ACC112 (cell line): Measurements from ENCODE around the gene OPN1MW2.
"Not testable (repeated sequence)": the region's sequence is repeated elsewhere in the genome, so short reads cannot be mapped to it uniquely, and the experiment has no call there.

ENCODE experiments used
- H2AFZ ChIP-seq: fragments of 200-600 bp; sonication (generic); one replicate; pipeline ENCODE4 v1.6.0; 2017; ENCODE audit warnings: antibody characterized with exemption, low read length; ENCODE audit not compliant: unreplicated experiment
- H3K27ac ChIP-seq: fragments of 200-600 bp; sonication (generic); 2 replicates; pipeline ENCODE4 v1.5.1; 2014; ENCODE audit warnings: low read depth, mild to moderate bottlenecking, antibody characterized with exemption, low read length, moderate library complexity
- H3K27me3 ChIP-seq: fragments of 200-600 bp; sonication (generic); 2 replicates; pipeline ENCODE4 v1.6.1; 2014; ENCODE audit warnings: mild to moderate bottlenecking, antibody characterized with exemption, low read length, moderate library complexity, mixed read lengths; ENCODE audit not compliant: insufficient read depth
- H3K36me3 ChIP-seq: fragments of 200-600 bp; sonication (generic); 2 replicates; pipeline ENCODE4 v1.6.1; 2016; ENCODE audit warnings: mild to moderate bottlenecking, antibody characterized with exemption, low read length, moderate library complexity, mixed read lengths; ENCODE audit not compliant: insufficient read depth
- H3K4me1 ChIP-seq: fragments of 200-600 bp; sonication (generic); one replicate; pipeline ENCODE4 v1.6.1; 2016; ENCODE audit warnings: low read length, mixed read lengths; ENCODE audit not compliant: insufficient read depth, unreplicated experiment, control insufficient read depth
- H3K4me3 ChIP-seq: fragments of 200-600 bp; sonication (generic); 2 replicates; pipeline ENCODE4 v1.5.1; 2014; ENCODE audit warnings: mild to moderate bottlenecking, low read depth, low read length
- H3K79me2 ChIP-seq: fragments of 200-600 bp; sonication (generic); one replicate; pipeline ENCODE4 v1.6.0; 2016; ENCODE audit warnings: low read length; ENCODE audit not compliant: control insufficient read depth, unreplicated experiment, insufficient read depth

OPN1MW2 gene

DNA sequence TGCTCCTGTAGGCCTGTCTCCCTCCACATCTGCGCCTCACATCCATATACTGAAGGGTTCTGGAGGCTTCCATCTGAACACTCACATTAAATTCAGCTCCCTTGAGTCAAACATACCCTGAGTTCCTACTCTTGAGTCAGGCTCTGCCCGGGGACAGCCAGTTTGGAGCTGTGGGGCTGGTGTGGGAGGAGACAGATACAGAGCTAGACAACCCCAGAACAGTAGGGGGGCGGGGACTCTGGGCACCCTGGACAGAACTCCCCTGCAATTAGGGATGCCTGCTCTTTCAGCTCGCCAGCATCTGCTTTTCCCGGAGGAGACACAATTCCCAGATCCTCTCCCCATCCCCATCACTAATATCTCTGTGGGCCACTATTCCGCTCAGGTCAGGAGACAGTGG is 5.7 kb downstream of the OPN1MW2 start:
- not testable (repeated sequence) for H3K79me2 ChIP-seq, H3K4me1 ChIP-seq, H3K4me3 ChIP-seq, H3K27me3 ChIP-seq, H3K36me3 ChIP-seq, H2AFZ ChIP-seq, H3K27ac ChIP-seq

GRCh38 chrX:154226706-154227105 is 7.2 kb downstream of the OPN1MW2 start:
- H3K4me1 ChIP-seq, H3K79me2 ChIP-seq, H3K36me3 ChIP-seq, H2AFZ ChIP-seq, H3K4me3 ChIP-seq, H3K27me3 ChIP-seq, H3K27ac ChIP-seq: not testable (repeated sequence)

- H3K4me3 ChIP-seq, H3K27me3 ChIP-seq, H3K79me2 ChIP-seq, H3K27ac ChIP-seq, H3K36me3 ChIP-seq, H3K4me1 ChIP-seq, H2AFZ ChIP-seq: not testable (repeated sequence)
These were observed 11.9 kb downstream of the OPN1MW2 start for GRCh38 chrX:154231443-154231842.

- not testable (repeated sequence) for H3K27me3 ChIP-seq, H3K79me2 ChIP-seq, H3K27ac ChIP-seq, H2AFZ ChIP-seq, H3K4me3 ChIP-seq, H3K36me3 ChIP-seq, H3K4me1 ChIP-seq
These were observed 14.1 kb downstream of the OPN1MW2 start for GRCh38 chrX:154233620-154234019.

- H3K4me1 ChIP-seq, H3K27ac ChIP-seq, H3K36me3 ChIP-seq, H3K79me2 ChIP-seq, H2AFZ ChIP-seq, H3K4me3 ChIP-seq, H3K27me3 ChIP-seq: not testable (repeated sequence)
These were observed 19.5 kb downstream of the OPN1MW2 start for GRCh38 chrX:154238939-154239559.

DNA sequence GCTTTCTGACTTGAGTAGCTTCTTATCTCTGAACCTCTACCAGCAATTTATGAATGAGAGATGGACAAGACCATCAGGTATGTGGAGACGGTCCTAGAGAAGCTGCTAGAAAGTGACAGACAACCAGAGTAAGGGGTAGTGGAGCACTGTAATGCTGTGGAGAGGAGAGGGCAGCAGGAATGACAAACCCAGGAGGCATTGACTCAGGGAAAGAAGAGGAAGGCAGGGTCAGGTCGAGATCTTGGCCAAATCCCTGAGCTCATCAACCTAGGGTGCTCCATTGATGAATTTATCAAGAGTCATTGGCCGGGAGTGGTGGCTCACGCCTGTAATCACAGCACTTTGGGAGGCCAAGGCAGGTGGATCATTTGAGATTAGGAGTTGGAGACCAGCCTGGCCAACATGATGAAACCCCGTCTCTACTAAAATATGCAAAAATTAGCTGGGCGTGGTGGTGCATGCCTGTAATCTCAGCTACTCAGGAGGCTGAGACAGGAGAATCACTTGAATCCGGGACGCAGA is 20.5 kb downstream of the OPN1MW2 start:
- not testable (repeated sequence) for H3K4me3 ChIP-seq, H3K79me2 ChIP-seq, H3K27me3 ChIP-seq, H2AFZ ChIP-seq, H3K27ac ChIP-seq, H3K4me1 ChIP-seq, H3K36me3 ChIP-seq

DNA sequence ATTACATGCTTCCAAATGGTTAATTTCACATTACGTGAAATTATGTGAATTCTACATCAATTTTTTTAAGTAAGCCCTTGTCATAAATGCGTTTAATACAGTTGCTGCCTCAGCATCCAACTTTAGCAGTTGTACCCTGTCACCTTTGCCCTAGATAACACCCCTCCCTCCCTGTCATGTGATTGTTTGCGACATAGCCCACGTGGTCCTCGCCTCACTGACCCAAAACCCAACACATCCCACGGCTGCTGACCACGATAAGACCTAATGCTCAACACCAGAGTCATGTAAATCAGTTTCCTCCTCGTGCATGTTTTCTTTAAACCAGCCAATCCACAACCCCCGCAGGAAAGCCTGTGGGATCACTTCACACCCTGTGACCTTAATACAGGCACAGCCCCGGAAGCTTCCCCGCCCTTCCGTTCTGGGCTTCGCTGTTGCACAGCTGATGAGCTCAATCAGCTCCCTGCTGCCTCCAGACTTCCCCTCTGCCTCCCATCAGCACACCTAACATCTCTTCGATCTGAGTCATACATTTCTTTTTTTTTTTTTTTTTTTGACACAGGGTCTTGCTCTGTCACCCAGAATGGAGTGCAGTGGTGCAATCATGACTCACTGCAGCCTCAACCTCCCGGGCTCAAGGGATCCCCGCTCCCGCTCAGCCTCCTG is 28.0 kb downstream of the OPN1MW2 start:
- not testable (repeated sequence) for H3K36me3 ChIP-seq, H3K79me2 ChIP-seq, H3K27me3 ChIP-seq, H2AFZ ChIP-seq, H3K27ac ChIP-seq, H3K4me3 ChIP-seq, H3K4me1 ChIP-seq

- H3K4me3 ChIP-seq, H3K79me2 ChIP-seq, H2AFZ ChIP-seq, H3K36me3 ChIP-seq, H3K27me3 ChIP-seq, H3K27ac ChIP-seq, H3K4me1 ChIP-seq: not testable (repeated sequence)
These were observed 28.5 kb downstream of the OPN1MW2 start for GRCh38 chrX:154248076-154248475.

GRCh38 chrX:154257282-154257681 is 37.7 kb downstream of the OPN1MW2 start, which contains the start of gene OPN1MW3:
OPN1MW3 (plus strand) TSS chrX:154257582; CDS start chrX:154257620, 38 bp downstream.
- H3K4me1 ChIP-seq, H3K36me3 ChIP-seq, H3K4me3 ChIP-seq: not testable (repeated sequence)

GRCh38 chrX:154258711-154259110 is 39.2 kb downstream of the OPN1MW2 start:
- not testable (repeated sequence) for H3K27ac ChIP-seq, H3K36me3 ChIP-seq, H3K4me3 ChIP-seq, H3K27me3 ChIP-seq, H3K79me2 ChIP-seq, H3K4me1 ChIP-seq, H2AFZ ChIP-seq

More at GRCh38 chrX:154257282-154257681, 37.7 kb downstream of the OPN1MW2 start, which contains the start of gene OPN1MW3:
- not testable (repeated sequence) for H3K27me3 ChIP-seq, H3K27ac ChIP-seq, H2AFZ ChIP-seq, H3K79me2 ChIP-seq

DNA sequence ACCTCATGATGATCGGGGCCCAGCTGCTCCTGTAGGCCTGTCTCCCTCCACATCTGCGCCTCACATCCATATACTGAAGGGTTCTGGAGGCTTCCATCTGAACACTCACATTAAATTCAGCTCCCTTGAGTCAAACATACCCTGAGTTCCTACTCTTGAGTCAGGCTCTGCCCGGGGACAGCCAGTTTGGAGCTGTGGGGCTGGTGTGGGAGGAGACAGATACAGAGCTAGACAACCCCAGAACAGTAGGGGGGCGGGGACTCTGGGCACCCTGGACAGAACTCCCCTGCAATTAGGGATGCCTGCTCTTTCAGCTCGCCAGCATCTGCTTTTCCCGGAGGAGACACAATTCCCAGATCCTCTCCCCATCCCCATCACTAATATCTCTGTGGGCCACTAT is 43.5 kb downstream of the OPN1MW2 start:
- H3K4me3 ChIP-seq, H3K79me2 ChIP-seq, H3K27ac ChIP-seq, H3K27me3 ChIP-seq, H3K4me1 ChIP-seq, H2AFZ ChIP-seq, H3K36me3 ChIP-seq: not testable (repeated sequence)
